H9 (cell line): ENCODE measurements around the gene MAGEA4. TPM values are rescaled to one million over a fixed set of nuclear protein-coding genes. Genes with fewer than 3 reads are reported as not detected.
"Not testable (repeated sequence)": the region's sequence is repeated elsewhere in the genome, so short reads cannot be mapped to it uniquely, and the experiment has no call there.

Experiments
- DNase-seq: peaks from one replicate; pipeline ENCODE4 v3.0.0-alpha.2; 2017
- H2AFZ ChIP-seq: one replicate; pipeline ENCODE4 v1.6.1; 2013; ENCODE audit warnings: mild to moderate bottlenecking, low read length, control low read depth, moderate library complexity
- H2AK5ac ChIP-seq: 2 replicates; pipeline ENCODE4 v1.6.1; 2013; ENCODE audit warnings: low read length, control low read depth, mixed read lengths; ENCODE audit not compliant: insufficient read length
- H2BK120ac ChIP-seq: one replicate; pipeline ENCODE4 v1.6.1; 2013; ENCODE audit warnings: low read depth, mild to moderate bottlenecking, low read length, control low read depth, inconsistent platforms; ENCODE audit not compliant: poor library complexity, severe bottlenecking
- H2BK12ac ChIP-seq: 2 replicates; pipeline ENCODE4 v1.6.1; 2013; ENCODE audit warnings: low read length, control low read depth, mixed read lengths, low read depth; ENCODE audit not compliant: insufficient read length
- H2BK15ac ChIP-seq: 2 replicates; pipeline ENCODE4 v1.6.1; 2013; ENCODE audit warnings: low read depth, low read length, control low read depth
- H2BK20ac ChIP-seq: one replicate; pipeline ENCODE4 v1.6.1; 2013; ENCODE audit warnings: low read depth, mild to moderate bottlenecking, low read length, control low read depth, inconsistent platforms; ENCODE audit not compliant: poor library complexity, severe bottlenecking
- H2BK5ac ChIP-seq: 2 replicates; pipeline ENCODE4 v1.6.1; 2013; ENCODE audit warnings: low read length, control low read depth, mixed read lengths; ENCODE audit not compliant: insufficient read length
- H3K14ac ChIP-seq: 2 replicates; pipeline ENCODE4 v1.6.1; 2013; ENCODE audit warnings: low read length, control low read depth; ENCODE audit not compliant: insufficient read depth
- H3K18ac ChIP-seq: 2 replicates; pipeline ENCODE4 v1.6.1; 2013; ENCODE audit warnings: low read depth, mild to moderate bottlenecking, mixed read lengths, low read length, control low read depth; ENCODE audit not compliant: insufficient read length
- H3K23ac ChIP-seq: 2 replicates; pipeline ENCODE4 v1.6.1; 2013; ENCODE audit warnings: low read length, control low read depth, mixed read lengths, low read depth; ENCODE audit not compliant: insufficient read length
- H3K23me2 ChIP-seq: 2 replicates; pipeline ENCODE4 v1.6.1; 2013; ENCODE audit warnings: low read depth, mild to moderate bottlenecking, mixed read lengths, low read length, control low read depth; ENCODE audit not compliant: insufficient read length, poor library complexity, severe bottlenecking
- H3K27ac ChIP-seq: 2 replicates; pipeline ENCODE4 v1.5.1; 2013; ENCODE audit warnings: low read length, control low read depth, mixed read lengths, low read depth; ENCODE audit not compliant: insufficient read length
- H3K27me3 ChIP-seq: 2 replicates; pipeline ENCODE4 v1.6.1; 2013; ENCODE audit warnings: low read length, control low read depth, inconsistent platforms; ENCODE audit not compliant: insufficient read depth
- H3K4ac ChIP-seq: 2 replicates; pipeline ENCODE4 v1.6.1; 2013; ENCODE audit warnings: low read depth, mild to moderate bottlenecking, control low read depth, inconsistent platforms, low read length, moderate library complexity
- H3K4me1 ChIP-seq: 2 replicates; pipeline ENCODE4 v1.6.1; 2013; ENCODE audit warnings: low read length, control low read depth, inconsistent platforms; ENCODE audit not compliant: insufficient read depth
- H3K4me2 ChIP-seq: 2 replicates; pipeline ENCODE4 v1.6.1; 2013; ENCODE audit warnings: low read length, control low read depth, mixed read lengths; ENCODE audit not compliant: insufficient read length, insufficient read depth
- H3K56ac ChIP-seq: 2 replicates; pipeline ENCODE4 v1.6.1; 2013; ENCODE audit warnings: low read depth, mild to moderate bottlenecking, mixed read lengths, low read length, control low read depth; ENCODE audit not compliant: insufficient read length
- H3K79me1 ChIP-seq: 2 replicates; pipeline ENCODE4 v1.6.1; 2013; ENCODE audit warnings: low read depth, mild to moderate bottlenecking, moderate library complexity, low read length, control low read depth, inconsistent platforms; ENCODE audit not compliant: insufficient read depth, poor library complexity, severe bottlenecking
- H3K79me2 ChIP-seq: 2 replicates; pipeline ENCODE4 v1.6.1; 2013; ENCODE audit warnings: low read length, control low read depth, inconsistent platforms; ENCODE audit not compliant: insufficient read depth
- H3K9ac ChIP-seq: 2 replicates; pipeline ENCODE4 v1.6.1; 2013; ENCODE audit warnings: low read length, control low read depth, mixed read lengths; ENCODE audit not compliant: insufficient read length; ENCODE audit errors: extremely low read depth
- H3K9me3 ChIP-seq: one replicate; pipeline ENCODE4 v1.6.1; 2013; ENCODE audit warnings: low read depth, low read length, inconsistent platforms; ENCODE audit not compliant: control insufficient read depth
- H3T11ph ChIP-seq: one replicate; pipeline ENCODE4 v1.6.1; 2013; ENCODE audit warnings: mild to moderate bottlenecking, low read length, control low read depth, inconsistent platforms
- H4K20me1 ChIP-seq: one replicate; pipeline ENCODE4 v1.6.1; 2013; ENCODE audit not compliant: control insufficient read depth, insufficient read length, insufficient read depth
- H4K5ac ChIP-seq: 2 replicates; pipeline ENCODE4 v1.6.1; 2013; ENCODE audit warnings: low read depth, mild to moderate bottlenecking, mixed read lengths, low read length, control low read depth; ENCODE audit not compliant: insufficient read length
- H4K8ac ChIP-seq: replicated peaks from 2 replicates; pipeline ENCODE4 v1.6.1; 2013; ENCODE audit warnings: low read length, control low read depth, mixed read lengths, low read depth; ENCODE audit not compliant: insufficient read length
- H4K91ac ChIP-seq: 2 replicates; pipeline ENCODE4 v1.6.1; 2013; ENCODE audit warnings: low read depth, mild to moderate bottlenecking, moderate library complexity, mixed read lengths, low read length, control low read depth; ENCODE audit not compliant: insufficient read length
- H3K27ac Mint-ChIP-seq, 3 experiments: 2 replicates in 2 of 3; 3 replicates in 1 of 3; pipeline ENCODE4 v1.8.0; 2020 to 2021; ENCODE audit warnings: mixed read lengths in 3 of 3, mild to moderate bottlenecking in 1 of 3, moderate library complexity in 1 of 3
- H3K27me3 Mint-ChIP-seq: 2 replicates; pipeline ENCODE4 v1.8.0; 2021; ENCODE audit warnings: low read depth, mild to moderate bottlenecking, moderate library complexity, mixed read lengths
- H3K36me3 Mint-ChIP-seq, 3 experiments: 2 replicates in 2 of 3; 3 replicates in 1 of 3; pipeline ENCODE4 v1.8.0; 2020 to 2021; ENCODE audit warnings: low read depth in 3 of 3, mixed read lengths in 3 of 3; ENCODE audit not compliant: insufficient read depth in 1 of 3
- H3K4me1 Mint-ChIP-seq, 2 experiments: 2 replicates each; pipeline ENCODE4 v1.8.0; 2020; ENCODE audit warnings: mixed read lengths in 2 of 2
- H3K4me3 Mint-ChIP-seq, 2 experiments: 2 replicates in 1 of 2; 3 replicates in 1 of 2; pipeline ENCODE4 v1.8.0; 2020 to 2021; ENCODE audit warnings: mild to moderate bottlenecking in 2 of 2, mixed read lengths in 2 of 2, moderate library complexity in 1 of 2
- H3K9me3 Mint-ChIP-seq, 2 experiments: 2 replicates in 1 of 2; 3 replicates in 1 of 2; pipeline ENCODE4 v1.8.0; 2020; ENCODE audit warnings: mild to moderate bottlenecking in 2 of 2, mixed read lengths in 2 of 2, moderate library complexity in 1 of 2
- WGBS: extraction: QIAGEN DNeasy Blood & Tissue Kit; methylation state at CpG from one replicate; pipeline ENCODE4 v1.1.7; 2013; ENCODE audit warnings: missing lambda C conversion rate, low lambda C conversion rate, mixed read lengths; ENCODE audit not compliant: insufficient read length; ENCODE audit errors: extremely low coverage; 5-methylcytosine and 5-hydroxymethylcytosine counted together
- total RNA-seq: library from RNA; stranded (reverse); gene quantifications from 2 replicates; pipeline ENCODE4 v1.2.1, GENCODE V29; 2021
- TF ChIP-seq, protein P1 (sequence below): fragments of 200-600 bp; sonication (generic); conservative IDR thresholded peaks from 3 replicates; pipeline ENCODE4 v1.8.0; 2021; ENCODE audit warnings: antibody characterized with exemption, mild to moderate bottlenecking

The MAGEA4 gene
- total RNA-seq, 1 experiment from 2014 or later, result 0.68 TPM

DNA sequence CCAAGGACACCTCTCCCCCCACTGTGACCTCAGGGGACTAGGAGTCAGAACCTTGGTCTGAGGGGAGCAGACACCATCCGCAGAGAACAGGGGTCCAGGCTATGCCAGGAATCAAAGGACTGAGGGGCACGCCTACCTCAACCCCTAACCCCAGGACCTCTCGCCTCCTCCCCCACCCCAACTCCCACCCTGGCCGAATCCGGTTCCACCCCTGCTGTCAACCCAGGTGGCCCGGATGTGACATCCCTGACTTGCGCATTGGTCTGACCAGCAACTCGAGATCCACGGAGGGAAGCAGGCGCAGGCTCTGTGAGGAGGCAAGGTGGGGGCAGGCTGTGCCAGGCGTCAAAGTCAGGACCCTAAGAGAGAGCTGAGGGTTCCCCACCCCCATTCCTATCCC, 468 bp upstream of the MAGEA4 start:
- H2BK12ac ChIP-seq, result no peak overlapping the region
- Mint-ChIP-seq H3K36me3 (no peaks in the 10 kb centered on the region), H3K4me3 (no peak overlapping the region), H3K27me3 (0 out of 2 replicates have a peak, but pooled peaks cover 2% of the 10 kb centered on the region), H3K27ac (no peak overlapping the region), H3K4me1 (no peaks in the 10 kb centered on the region), H3K9me3 (peaks cover 26 to 41% of the 10 kb centered on the region in 2 experiments)
- TF ChIP-seq, protein P1, sequence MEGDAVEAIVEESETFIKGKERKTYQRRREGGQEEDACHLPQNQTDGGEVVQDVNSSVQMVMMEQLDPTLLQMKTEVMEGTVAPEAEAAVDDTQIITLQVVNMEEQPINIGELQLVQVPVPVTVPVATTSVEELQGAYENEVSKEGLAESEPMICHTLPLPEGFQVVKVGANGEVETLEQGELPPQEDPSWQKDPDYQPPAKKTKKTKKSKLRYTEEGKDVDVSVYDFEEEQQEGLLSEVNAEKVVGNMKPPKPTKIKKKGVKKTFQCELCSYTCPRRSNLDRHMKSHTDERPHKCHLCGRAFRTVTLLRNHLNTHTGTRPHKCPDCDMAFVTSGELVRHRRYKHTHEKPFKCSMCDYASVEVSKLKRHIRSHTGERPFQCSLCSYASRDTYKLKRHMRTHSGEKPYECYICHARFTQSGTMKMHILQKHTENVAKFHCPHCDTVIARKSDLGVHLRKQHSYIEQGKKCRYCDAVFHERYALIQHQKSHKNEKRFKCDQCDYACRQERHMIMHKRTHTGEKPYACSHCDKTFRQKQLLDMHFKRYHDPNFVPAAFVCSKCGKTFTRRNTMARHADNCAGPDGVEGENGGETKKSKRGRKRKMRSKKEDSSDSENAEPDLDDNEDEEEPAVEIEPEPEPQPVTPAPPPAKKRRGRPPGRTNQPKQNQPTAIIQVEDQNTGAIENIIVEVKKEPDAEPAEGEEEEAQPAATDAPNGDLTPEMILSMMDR, result no peak
- no peak overlapping the region for H3K14ac ChIP-seq
- no peaks in the 10 kb centered on the region for H3K23me2 ChIP-seq
- DNase-seq, result no peak
- H3K56ac ChIP-seq, result no peak overlapping the region
- H4K91ac ChIP-seq, result no peak overlapping the region
- H2AK5ac ChIP-seq, result no peak overlapping the region
- H3K23ac ChIP-seq, result no peak overlapping the region
- H2BK15ac ChIP-seq, result no peak overlapping the region
- H3K27me3 ChIP-seq, result no peaks in the 10 kb centered on the region
- H3K9me3 ChIP-seq, result peaks cover 10% of the 10 kb centered on the region
- H3K27ac ChIP-seq, result no peak overlapping the region
- H4K5ac ChIP-seq, result no peak overlapping the region
- no peak overlapping the region for H2BK5ac ChIP-seq
- H4K20me1 ChIP-seq, result no peaks in the 10 kb centered on the region
- H3K4me1 ChIP-seq, result no peaks in the 10 kb centered on the region
- no peaks in the 10 kb centered on the region for H3K79me1 ChIP-seq
- H3K9ac ChIP-seq, result no peak overlapping the region
- no CpG with 5 or more reads among the region's 11 CpGs for WGBS
- no peak overlapping the region for H3K4me2 ChIP-seq
- H3K18ac ChIP-seq, result no peak overlapping the region
- H2AFZ ChIP-seq, result no peak overlapping the region
- no peak overlapping the region for H4K8ac ChIP-seq
- H2BK120ac ChIP-seq, result no peak overlapping the region
- no peak overlapping the region for H3K4ac ChIP-seq
- no peak overlapping the region for H3T11ph ChIP-seq
- no peak overlapping the region for H2BK20ac ChIP-seq
- no peaks in the 10 kb centered on the region for H3K79me2 ChIP-seq

DNA sequence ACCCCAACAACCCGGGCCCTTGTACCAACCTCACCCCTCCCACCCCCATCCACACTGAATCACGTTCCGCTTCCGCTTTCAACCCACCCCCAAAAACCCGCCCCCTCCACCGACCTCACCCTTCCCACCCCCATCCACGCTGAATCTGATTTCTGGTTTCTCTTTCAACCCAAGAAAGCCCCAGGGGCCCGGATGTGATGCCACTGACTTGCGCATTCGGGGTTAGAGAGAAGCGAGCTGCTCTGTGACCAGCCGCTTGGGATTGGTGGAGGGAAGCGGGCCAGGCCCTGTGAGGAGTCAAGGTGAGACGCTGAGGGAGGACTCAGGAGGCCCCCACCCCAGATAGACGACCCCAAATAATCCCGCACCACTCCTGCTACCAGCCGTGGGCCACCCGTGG, 6.0 kb downstream of the MAGEA4 start:
- not testable (repeated sequence) for H3K27ac Mint-ChIP-seq, H3K9ac ChIP-seq, H3K36me3 Mint-ChIP-seq, H3K4me3 Mint-ChIP-seq, H4K8ac ChIP-seq, H4K20me1 ChIP-seq, H3K4ac ChIP-seq, H3K79me1 ChIP-seq, H3K4me2 ChIP-seq, H3K14ac ChIP-seq, H4K5ac ChIP-seq, H3K27ac ChIP-seq, H3K4me1 Mint-ChIP-seq, H2BK20ac ChIP-seq, H3K79me2 ChIP-seq, H3K27me3 Mint-ChIP-seq, H3K23ac ChIP-seq, H2BK120ac ChIP-seq, H3K27me3 ChIP-seq, H3K23me2 ChIP-seq, DNase-seq, H3K9me3 ChIP-seq, H4K91ac ChIP-seq, H2BK15ac ChIP-seq, H3T11ph ChIP-seq, H2AFZ ChIP-seq, H2BK5ac ChIP-seq, H2AK5ac ChIP-seq, H3K56ac ChIP-seq, H3K4me1 ChIP-seq, H2BK12ac ChIP-seq, H3K18ac ChIP-seq
- WGBS, result no CpG with 5 or more reads among the region's 18 CpGs
- H3K9me3 Mint-ChIP-seq, result peaks cover 30 to 38% of the 10 kb centered on the region in 2 experiments
